Upper lobe of right lung (tissue), 1 donor: Measurements from ENCODE around the gene LRRC55. TPM values are rescaled to one million over a fixed set of nuclear protein-coding genes. Genes with fewer than 3 reads are reported as not detected.

Experiments
- ATAC-seq: fragments of 200-7000 bp; cut with Tn5 transposase; one replicate; pipeline ENCODE4 v1.9.1; 2020; ENCODE audit warnings: mild to moderate bottlenecking, moderate library complexity
- DNase-seq: peaks from one replicate; pipeline ENCODE4 v3.0.0-alpha.2; 2020
- H3K27ac ChIP-seq: fragments of 200-600 bp; one replicate; pipeline ENCODE4 v1.8.0; 2022
- H3K27me3 ChIP-seq: fragments of 200-600 bp; one replicate; pipeline ENCODE4 v1.8.0; 2022; ENCODE audit warnings: mild to moderate bottlenecking
- H3K36me3 ChIP-seq: fragments of 200-600 bp; one replicate; pipeline ENCODE4 v1.8.0; 2022
- H3K4me1 ChIP-seq: fragments of 200-600 bp; one replicate; pipeline ENCODE4 v1.8.0; 2022
- H3K4me3 ChIP-seq: fragments of 200-600 bp; one replicate; pipeline ENCODE4 v1.8.0; 2022; ENCODE audit warnings: mild to moderate bottlenecking
- H3K9me3 ChIP-seq: fragments of 200-600 bp; one replicate; pipeline ENCODE4 v1.8.0; 2022
- CTCF ChIP-seq: fragments of 200-600 bp; IDR thresholded peaks from one replicate; pipeline ENCODE4 v1.8.0; 2022; ENCODE audit warnings: antibody characterized with exemption
- intact Hi-C: fragments of 100-400 bp; cut with DNase I; formaldehyde crosslinking; loops from one replicate; pipeline ENCODE4 v1.11.0; 2022
- total RNA-seq: library from RNA; stranded (reverse); fragmentation: NEBNext Ultra II Directional; extraction: Animal tissue kit (Norgen Biotek cat#: 25700); gene quantifications from one replicate; pipeline ENCODE4 v1.2.1, GENCODE V29; 2021
- donor health status: DM: no; HTN: yes; CAD: no; lungs with severe emphysema.

The LRRC55 gene
- total RNA-seq, 1 donor from 2014 or later = not detected

GRCh38 chr11:57231539-57232253 lies 49.9 kb downstream of the LRRC55 start:
- TF ChIP-seq CTCF = no peak
- intact Hi-C loops = no loop called here
- DNase-seq (no peak), ATAC-seq (no peak)
- no peaks in the 10 kb centered on the region for H3K9me3 ChIP-seq
- H3K27ac ChIP-seq = no peak overlapping the region
- H3K36me3 ChIP-seq = no peaks in the 10 kb centered on the region
- H3K4me1 ChIP-seq = no peaks in the 10 kb centered on the region
- no peak overlapping the region for H3K4me3 ChIP-seq
- H3K27me3 ChIP-seq = no peaks in the 10 kb centered on the region

- Histone ChIP-seq H3K4me3 (no peak overlapping the region), H3K4me1 (no peaks in the 10 kb centered on the region), H3K27me3 (no peaks in the 10 kb centered on the region), H3K27ac (no peak overlapping the region), H3K36me3 (no peaks in the 10 kb centered on the region), H3K9me3 (no peaks in the 10 kb centered on the region)
- TF ChIP-seq CTCF = no peak
- DNase-seq (no peak), ATAC-seq (no peak)
- intact Hi-C loops = no loop called here
Observed at GRCh38 chr11:57233702-57234101, 51.9 kb downstream of the LRRC55 start.

- TF ChIP-seq CTCF = no peak
- Histone ChIP-seq H3K4me3 (no peak overlapping the region), H3K36me3 (no peaks in the 10 kb centered on the region), H3K27ac (no peak overlapping the region), H3K4me1 (no peaks in the 10 kb centered on the region), H3K9me3 (no peaks in the 10 kb centered on the region), H3K27me3 (no peaks in the 10 kb centered on the region)
- DNase-seq = no peak
- ATAC-seq = no peak
- intact Hi-C loops = no loop called here
Observed at GRCh38 chr11:57235761-57236703, 54.3 kb downstream of the LRRC55 start.

- H3K27me3 ChIP-seq = no peaks in the 10 kb centered on the region
- ATAC-seq = no peak
- no peaks in the 10 kb centered on the region for H3K36me3 ChIP-seq
- H3K9me3 ChIP-seq = no peaks in the 10 kb centered on the region
- TF ChIP-seq CTCF = no peak
- H3K4me3 ChIP-seq = no peak within 1 kb of the TSS
- no peaks in the 10 kb centered on the region for H3K4me1 ChIP-seq
- H3K27ac ChIP-seq = no peak within 1 kb of the TSS
- no peak for DNase-seq
- intact Hi-C loops = no loop called here
Observed at GRCh38 chr11:57237204-57237681, 55.5 kb downstream of the LRRC55 start, which contains the start of gene APLNR. Gene APLNR (minus strand): TSS chr11:57237250. CDS start chr11:57237004, 246 bp downstream.

GRCh38 chr11:57239348-57239747 lies 57.6 kb downstream of the LRRC55 start:
- intact Hi-C loops = no loop called here
- H3K4me3 ChIP-seq = no peak overlapping the region
- no peaks in the 10 kb centered on the region for H3K36me3 ChIP-seq
- ATAC-seq = no peak
- no peaks in the 10 kb centered on the region for H3K27me3 ChIP-seq
- H3K27ac ChIP-seq = no peak overlapping the region
- no peak for TF ChIP-seq CTCF
- H3K9me3 ChIP-seq = no peaks in the 10 kb centered on the region
- no peaks in the 10 kb centered on the region for H3K4me1 ChIP-seq
- no peak for DNase-seq
